ENCODE measurements around the gene ABCC4.

DNA sequence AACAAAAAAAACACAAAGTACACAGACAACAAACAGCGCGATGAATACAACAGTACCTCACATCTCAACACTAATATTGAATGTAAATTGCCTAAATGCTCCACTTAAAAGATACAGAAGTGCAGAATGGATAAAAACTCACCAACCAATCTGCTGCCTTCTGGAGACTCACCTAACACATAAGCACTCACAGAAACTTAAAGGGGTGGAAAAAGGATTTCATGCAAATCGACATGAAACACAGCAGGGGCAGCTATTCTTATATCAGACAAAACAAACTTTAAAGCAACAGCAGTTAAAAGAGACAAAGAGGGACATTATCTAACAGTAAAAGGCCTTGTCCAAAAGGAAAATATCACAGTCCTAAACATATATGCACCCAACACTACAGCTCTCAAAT is 209.5 kb downstream of the ABCC4 start:
- TF ChIP-seq TAF1 (IDR thresholded peaks at IDR 0.05; ENCODE audit: low read depth) (no peak), CTCF (IDR thresholded peaks at IDR 0.05; ENCODE audit: poor library complexity, severe bottlenecking) (no peak), EZH2 (IDR thresholded peaks at IDR 0.05; ENCODE audit: borderline replicate concordance, insufficient read depth, low read length, poor library complexity, severe bottlenecking) (no peak), EP300 (conservative IDR thresholded peaks at IDR 0.05; ENCODE audit: poor library complexity, severe bottlenecking) (no peak)

Data from neural cell (in vitro differentiated cells).